Non-pigmented ciliary epithelial cell (primary cell): ENCODE data around the gene SGCB.
"Not testable (repeated sequence)": the region's sequence is repeated elsewhere in the genome, so short reads cannot be mapped to it uniquely, and the experiment has no call there.

Source experiments
- DNase-seq: peaks from one replicate; pipeline ENCODE4 v3.0.0-alpha.2; 2010; ENCODE audit warnings: low read depth

Gene SGCB, protein sequence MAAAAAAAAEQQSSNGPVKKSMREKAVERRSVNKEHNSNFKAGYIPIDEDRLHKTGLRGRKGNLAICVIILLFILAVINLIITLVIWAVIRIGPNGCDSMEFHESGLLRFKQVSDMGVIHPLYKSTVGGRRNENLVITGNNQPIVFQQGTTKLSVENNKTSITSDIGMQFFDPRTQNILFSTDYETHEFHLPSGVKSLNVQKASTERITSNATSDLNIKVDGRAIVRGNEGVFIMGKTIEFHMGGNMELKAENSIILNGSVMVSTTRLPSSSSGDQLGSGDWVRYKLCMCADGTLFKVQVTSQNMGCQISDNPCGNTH

DNA sequence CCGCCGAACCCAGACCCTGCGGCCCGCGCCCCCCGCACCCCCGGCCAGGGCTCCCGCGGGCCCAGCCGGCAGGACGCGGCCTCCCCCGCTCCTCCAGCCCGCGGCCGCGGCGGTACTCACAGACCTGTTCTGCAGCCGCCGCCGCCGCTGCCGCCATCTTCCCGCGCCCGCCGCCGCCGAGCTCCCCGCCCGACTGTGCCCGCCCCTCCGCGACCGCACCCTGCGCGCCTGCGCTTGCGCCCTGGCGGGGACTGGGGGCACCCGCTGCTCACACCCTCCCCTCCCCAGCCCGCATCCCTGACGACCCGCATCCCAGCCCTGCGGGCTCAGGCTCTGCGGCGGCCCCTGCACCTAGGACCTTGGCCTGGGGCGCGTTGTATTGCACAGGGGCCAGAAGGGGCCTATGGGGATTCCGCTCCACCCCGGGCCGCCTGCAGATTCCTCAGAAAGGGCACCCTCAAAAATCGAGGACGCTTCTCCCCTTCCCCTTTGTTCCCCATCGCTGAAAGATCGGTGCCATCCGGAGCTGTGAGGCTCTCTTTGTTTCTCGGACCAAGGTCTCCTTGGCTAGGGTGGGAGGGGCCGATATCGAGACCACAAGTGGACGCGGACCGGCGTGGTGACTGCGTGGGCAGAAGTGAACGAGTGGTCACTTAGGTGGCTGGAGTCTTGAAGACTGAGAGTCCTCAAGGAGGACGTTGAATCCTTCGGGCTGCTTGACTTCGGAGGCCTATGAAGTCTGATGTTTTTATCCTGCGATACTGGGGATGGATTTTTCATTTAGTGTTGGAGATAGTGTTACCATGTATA lies at the start of gene SGCB:
TSS of gene SGCB (minus strand) at position 197 of the 810 bp plus-strand sequence. CDS start at position 157, 40 bp downstream.
- DNase-seq, result no peak

DNA sequence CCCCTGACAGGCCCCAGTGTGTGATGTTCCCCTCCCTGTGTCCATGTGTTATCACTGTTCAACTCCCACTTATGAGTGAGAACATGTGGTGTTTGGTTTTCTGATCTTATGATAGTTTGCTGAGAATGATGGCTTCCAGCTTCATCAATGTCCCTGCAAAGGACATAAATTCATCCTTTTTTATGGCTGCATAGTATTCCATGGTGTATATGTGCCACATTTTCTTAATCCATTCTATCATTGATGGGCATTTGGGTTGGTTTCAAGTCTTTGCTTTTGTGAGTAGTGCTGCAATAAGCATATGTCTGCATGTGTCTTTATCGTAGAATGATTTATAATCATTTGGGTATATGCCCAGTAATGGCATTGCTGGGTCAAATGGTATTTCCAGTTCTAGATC lies 48.3 kb upstream of the SGCB start:
- not testable (repeated sequence) for DNase-seq

DNA sequence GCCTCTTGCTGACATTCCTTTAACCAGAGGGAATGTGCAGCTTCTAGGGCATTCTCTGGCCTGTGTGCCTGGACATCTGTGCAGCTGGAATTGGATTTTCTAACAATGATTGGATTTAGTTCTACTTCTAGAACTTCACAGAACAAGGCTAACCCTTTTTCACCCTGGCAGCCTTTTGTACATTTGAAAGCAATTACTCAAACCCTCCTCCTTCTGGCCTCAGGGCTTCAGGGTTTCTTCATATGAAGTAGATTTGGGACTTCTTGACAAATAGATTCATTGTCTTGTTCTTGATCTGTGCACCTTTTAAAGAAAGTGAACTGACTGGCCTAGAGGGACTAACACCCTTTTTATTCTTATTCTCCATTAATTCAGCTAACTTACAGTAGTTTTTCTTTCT lies 43.1 kb upstream of the SGCB start:
- DNase-seq, result no peak

DNA sequence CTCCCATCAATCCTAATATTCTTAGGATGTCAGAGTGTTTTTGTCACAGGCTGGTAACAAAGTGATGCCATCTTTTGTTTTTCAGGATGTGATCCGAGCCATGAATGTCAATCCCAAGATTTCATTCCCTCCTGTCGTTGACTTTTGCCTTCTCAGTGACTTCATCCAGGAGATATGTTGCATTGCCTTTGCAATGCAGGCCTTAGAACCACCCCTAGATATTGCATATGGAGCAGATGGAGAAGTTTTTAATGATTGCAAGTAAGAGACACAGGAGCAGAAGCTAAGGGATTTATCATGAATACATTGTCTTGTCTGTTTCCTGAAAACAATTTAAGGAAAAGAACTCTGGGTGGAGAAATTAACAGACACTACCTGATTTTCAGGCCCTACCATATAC lies 41.6 kb upstream of the SGCB start:
- no peak for DNase-seq

DNA sequence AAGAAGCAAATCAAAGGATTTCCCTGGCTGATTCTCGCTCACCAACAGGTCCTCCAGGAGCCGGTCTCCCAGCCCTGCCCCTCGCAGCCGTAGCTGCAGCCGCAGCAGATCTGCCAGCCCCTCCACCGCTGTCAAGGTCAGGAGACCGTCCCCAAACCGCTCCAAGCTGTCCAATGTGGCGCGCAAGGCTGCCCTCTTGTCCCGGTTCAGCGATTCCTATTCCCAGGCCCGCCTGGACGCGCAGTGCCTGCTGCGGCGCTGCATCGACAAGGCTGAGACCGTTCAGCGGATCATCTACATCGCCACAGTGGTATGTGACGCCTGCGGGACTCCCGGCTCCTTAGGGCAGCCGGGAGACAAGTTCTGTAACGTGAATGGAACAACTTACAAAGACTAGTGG lies 38.6 kb upstream of the SGCB start:
- DNase-seq, result no peak

- no peak for DNase-seq
These were observed 33.9 kb upstream of the SGCB start for GRCh38 chr4:52071791-52072546.

DNA sequence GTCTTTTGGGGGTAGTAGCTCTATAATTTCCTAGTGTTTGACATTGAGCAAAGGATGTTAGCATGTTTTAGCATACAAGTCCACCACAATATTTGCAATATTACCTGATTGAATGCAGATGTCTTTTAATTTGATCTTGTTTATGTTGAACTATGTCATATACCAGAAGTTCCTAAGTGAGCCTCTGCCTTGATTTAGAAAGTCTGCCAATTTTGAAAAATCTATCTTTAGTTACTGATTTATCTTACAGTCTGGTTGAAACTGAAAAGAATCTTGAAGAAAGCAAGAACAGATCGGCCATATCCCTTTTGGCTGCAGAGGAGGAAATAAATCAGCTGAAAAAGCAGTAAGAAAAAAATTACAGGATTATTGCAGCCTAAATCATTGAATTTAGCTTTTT lies 31.5 kb upstream of the SGCB start:
- no peak for DNase-seq

DNA sequence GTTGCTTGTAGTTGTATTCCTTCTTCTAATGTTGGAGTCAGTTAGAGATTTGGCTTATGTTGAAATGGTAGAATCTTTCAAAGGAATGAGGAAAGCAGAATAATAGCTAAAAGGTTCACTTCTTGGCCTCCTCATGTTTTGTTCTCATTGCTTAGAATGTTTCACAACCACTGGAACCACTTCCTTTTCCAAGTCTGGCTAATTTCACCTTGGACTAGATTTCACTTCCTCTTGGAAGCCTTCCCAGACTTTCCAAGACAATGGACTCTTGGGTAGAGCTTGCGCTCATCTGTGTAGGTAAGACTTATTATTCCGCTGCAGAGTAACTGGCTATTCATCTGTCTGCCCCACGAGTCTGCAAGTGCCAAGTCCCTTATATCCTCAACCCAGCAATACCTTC lies 21.3 kb upstream of the SGCB start:
- no peak for DNase-seq

GRCh38 chr4:52058275-52058674 lies 20.2 kb upstream of the SGCB start:
- DNase-seq, result no peak

GRCh38 chr4:52057196-52057595 lies 19.1 kb upstream of the SGCB start:
- DNase-seq, result no peak

DNA sequence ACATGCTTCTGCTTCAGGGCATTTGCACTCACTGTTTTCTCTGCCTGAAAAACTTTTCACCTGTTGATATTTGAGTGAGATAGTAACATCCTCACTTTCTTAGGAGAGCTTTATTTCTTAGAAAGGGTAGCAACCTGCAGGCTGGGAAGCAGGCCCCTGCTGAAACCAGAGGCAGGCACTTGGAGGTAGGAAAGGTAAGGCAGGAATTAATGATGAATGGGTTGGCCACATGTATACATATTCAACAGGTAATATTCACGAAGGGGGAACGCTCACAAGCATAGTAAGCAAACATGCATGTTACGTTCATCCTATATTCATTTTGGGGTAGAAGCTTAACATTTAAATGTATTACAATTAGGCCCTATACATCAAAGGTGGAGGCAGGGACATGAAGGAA lies 16.2 kb upstream of the SGCB start:
- no peak for DNase-seq

DNA sequence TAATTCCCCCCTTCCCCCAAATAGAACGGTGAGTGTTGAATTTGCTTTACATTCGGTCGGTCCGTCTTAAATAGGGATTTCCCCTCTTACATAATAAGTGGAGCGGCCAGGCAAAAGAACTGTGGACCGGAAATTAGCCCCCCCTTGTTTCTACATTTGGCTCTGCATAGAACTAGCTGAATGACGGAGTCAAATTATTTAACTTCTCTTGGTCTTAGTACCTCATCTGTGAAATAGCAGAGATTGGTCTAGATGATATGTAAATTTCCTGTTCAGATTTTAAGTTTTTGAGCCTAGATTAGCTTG lies 14.3 kb upstream of the SGCB start:
- DNase-seq, result no peak

DNA sequence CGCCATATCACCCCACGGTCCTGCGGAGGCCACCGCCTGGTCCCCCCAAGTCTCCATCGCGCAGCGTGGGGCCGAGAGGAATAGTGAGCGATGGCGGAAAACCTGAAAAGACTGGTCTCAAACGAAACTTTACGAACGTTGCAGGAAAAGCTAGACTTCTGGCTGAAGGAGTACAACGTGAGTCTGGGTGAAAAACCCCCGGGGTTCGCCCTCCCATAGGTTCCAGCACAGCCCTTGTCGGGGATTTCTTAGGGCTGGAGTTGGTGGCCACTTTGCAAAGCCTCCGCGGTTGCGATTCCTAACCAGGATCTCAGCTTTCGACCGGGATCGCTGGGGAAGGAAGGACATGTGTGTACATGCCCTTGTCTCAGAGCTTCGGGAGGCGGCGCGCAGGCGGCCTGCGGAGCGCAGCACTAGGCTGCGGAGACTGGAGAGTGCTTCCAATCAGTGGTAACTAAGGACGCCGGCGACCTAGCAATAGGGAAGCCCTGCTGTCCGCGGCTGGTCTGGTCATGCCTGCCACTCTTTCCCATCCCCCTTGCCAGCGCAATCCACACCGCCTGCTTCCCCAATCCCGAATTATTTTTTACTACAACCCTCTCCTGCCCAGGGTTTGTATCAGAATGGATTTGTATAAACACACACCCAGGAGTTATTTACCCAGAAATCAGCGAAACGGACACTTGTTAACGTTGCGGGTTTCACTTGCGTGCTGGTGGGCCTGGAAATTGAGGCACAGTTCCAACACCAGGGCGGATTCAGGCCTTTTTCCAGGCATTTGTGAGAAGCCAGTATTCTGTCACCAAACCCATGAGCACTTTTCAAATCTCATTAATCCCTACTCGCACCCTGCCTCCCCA lies 13.7 kb upstream of the SGCB start:
- DNase-seq, result peak; percentile 73

- DNase-seq, result no peak
These were observed 13.1 kb upstream of the SGCB start, which contains the start of gene SPATA18 for GRCh38 chr4:52051213-52051614. Gene SPATA18, plus strand, starts transcription at chr4:52051304. Its CDS starts 401 bp downstream, at chr4:52051705.

DNA sequence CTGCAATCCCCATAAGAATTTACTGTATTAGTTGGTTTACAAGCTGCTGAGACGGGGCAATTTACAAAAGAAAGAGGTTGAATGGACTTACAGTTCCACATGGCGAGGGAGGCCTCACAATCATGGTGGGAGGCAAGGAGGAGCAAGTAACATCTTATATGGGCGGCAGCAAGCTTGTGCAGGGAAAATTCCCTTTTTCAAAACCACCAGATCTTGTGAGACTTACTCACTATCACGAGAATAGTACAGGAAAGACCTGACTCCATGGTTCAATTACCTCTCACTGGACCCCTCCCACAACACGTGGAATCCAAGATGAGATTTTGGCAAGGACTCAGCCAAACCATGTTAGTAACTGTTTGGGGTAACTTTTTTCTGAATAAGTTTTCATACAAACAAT lies 11.2 kb upstream of the SGCB start:
- no peak for DNase-seq

GRCh38 chr4:52045028-52045427 lies 6.9 kb upstream of the SGCB start:
- DNase-seq, result no peak

GRCh38 chr4:52037689-52038102 lies 403 bp downstream of the SGCB start:
- no peak for DNase-seq

GRCh38 chr4:52036886-52037530 lies 1.1 kb downstream of the SGCB start:
- no peak for DNase-seq

DNA sequence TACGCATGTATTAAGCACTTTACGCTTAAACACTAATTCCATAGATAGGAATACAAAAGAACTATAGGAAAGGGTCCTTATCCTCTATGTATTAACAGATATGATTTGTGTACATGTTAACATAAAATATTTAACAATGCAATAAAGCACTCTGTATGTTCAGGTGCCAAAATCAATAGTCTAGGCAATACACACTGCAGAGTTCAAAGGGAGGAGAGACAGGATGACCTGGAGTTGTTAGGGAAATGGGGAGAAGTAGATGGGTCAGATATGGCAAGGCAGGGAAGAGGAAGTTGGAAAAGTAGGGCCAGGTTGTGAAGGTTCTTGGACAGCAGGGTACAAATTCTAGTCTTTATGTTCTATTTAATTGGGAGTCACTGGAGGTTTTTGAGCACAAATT lies 2.9 kb downstream of the SGCB start:
- no peak for DNase-seq

GRCh38 chr4:52032005-52032404 lies 6.1 kb downstream of the SGCB start:
- DNase-seq, result no peak

- peak; percentile 49 for DNase-seq
These were observed 9.1 kb downstream of the SGCB start for GRCh38 chr4:52028970-52029369.
